Daoy (cell line): ENCODE results near the gene TRERF1. TPM values are rescaled to one million over a fixed set of nuclear protein-coding genes. Genes with fewer than 3 reads are reported as not detected.

Experiments used
- DNase-seq: peaks from one replicate; pipeline ENCODE4 v3.0.0-alpha.2; 2015; ENCODE audit warnings: low read depth
- total RNA-seq: library from RNA; depleted of rRNA; stranded (reverse); fragments of >200 nt; shearing (Covaris generic); gene quantifications from 2 replicates; pipeline ENCODE4 v1.2.3, GENCODE V29; 2014

TRERF1 gene
- total RNA-seq, 1 experiment from 2014 or later = 3.8 TPM

GRCh38 chr6:42251911-42252637 is 199.7 kb downstream of the TRERF1 start:
- peak; percentile 35 for DNase-seq

- DNase-seq = no peak
Observed at GRCh38 chr6:42251500-42251899, 200.2 kb downstream of the TRERF1 start.

- no peak for DNase-seq
Observed at GRCh38 chr6:42250274-42250931, 201.3 kb downstream of the TRERF1 start.

GRCh38 chr6:42249279-42249678 is 202.4 kb downstream of the TRERF1 start:
- no peak for DNase-seq

- DNase-seq = no peak
Observed at GRCh38 chr6:42243046-42243445, 208.7 kb downstream of the TRERF1 start.

DNA sequence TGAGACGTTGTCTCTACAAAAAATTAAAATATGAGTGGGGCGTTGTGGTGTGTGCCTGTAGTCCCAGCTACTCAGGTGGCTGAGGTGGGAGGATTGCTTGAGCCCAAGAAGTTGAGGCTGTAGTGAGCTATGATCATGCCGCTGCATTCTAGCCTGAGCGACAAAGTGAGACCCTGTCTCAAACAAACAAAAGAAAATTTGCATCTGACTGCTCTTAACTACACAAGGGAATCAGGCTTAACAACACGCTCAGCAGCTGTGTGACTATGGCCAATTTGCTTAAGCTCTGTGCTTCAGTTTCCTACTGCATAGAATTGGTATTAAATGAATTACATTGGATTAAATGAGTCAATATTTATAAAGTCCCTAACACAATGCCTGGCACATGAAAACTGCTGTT is 209.8 kb downstream of the TRERF1 start:
- DNase-seq = no peak

GRCh38 chr6:42239736-42240375 is 211.9 kb downstream of the TRERF1 start:
- DNase-seq = peak; percentile 74

- DNase-seq = peak; percentile 58
Observed at GRCh38 chr6:42239333-42239732, 212.4 kb downstream of the TRERF1 start.

- DNase-seq = no peak
Observed at GRCh38 chr6:42237857-42238256, 213.9 kb downstream of the TRERF1 start.

DNA sequence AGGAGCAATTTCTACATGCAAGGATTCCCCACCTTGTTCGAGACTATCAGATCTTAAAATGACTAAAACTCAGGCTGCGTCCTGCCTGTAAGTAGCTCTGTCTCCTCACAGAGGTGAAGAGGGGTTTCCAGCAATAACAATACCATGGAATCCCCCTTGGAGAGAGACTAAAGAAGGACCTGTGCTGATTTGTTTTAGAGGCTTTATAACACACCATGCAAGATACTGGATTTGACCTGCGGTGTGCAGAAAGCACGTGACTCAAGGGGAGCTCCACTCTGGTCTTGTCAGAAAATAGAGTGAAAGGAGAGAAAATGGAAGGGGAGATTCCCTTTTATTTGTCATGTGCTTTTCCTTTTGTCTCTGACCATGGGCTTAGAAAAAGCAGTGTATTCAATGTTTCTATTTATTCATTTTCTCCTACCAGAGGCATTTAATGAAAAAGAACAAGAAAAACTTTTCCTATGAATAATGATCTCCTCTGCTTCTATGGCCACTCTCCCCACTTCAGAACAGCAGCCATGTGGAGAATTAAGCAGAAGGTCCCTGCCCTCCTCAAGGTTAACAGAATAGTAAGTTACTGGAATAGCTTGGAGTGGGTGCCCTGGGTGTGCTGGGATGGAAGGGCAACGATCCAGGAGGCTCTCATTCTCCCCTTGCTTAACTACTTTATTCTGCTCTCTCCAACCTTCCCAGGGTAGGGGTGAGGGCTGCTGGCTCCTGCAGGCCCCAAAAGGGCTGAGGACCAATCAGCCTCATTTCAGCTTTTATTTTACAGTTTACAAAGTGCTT is 214.8 kb downstream of the TRERF1 start:
- no peak for DNase-seq

GRCh38 chr6:42236030-42236429 is 215.7 kb downstream of the TRERF1 start:
- DNase-seq = no peak

DNA sequence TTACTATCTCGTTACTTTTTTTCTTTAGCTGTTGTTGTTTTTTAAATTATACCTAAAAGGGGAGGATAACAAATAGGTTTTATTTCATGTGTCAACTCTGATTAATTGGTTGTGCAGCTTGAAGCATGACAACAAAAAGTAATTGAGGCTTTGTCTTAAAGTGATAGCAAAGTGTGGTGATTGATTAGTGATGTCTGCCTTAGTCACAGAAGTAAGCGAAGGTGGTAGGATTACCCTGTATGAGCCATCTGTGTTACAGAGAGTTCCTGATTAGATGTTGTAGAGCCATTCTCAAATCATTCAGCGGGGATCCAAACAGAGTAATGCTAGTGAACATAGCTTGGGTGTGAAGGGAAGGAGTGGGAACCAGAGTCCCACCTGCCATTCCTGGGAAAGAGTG is 219.7 kb downstream of the TRERF1 start:
- no peak for DNase-seq

DNA sequence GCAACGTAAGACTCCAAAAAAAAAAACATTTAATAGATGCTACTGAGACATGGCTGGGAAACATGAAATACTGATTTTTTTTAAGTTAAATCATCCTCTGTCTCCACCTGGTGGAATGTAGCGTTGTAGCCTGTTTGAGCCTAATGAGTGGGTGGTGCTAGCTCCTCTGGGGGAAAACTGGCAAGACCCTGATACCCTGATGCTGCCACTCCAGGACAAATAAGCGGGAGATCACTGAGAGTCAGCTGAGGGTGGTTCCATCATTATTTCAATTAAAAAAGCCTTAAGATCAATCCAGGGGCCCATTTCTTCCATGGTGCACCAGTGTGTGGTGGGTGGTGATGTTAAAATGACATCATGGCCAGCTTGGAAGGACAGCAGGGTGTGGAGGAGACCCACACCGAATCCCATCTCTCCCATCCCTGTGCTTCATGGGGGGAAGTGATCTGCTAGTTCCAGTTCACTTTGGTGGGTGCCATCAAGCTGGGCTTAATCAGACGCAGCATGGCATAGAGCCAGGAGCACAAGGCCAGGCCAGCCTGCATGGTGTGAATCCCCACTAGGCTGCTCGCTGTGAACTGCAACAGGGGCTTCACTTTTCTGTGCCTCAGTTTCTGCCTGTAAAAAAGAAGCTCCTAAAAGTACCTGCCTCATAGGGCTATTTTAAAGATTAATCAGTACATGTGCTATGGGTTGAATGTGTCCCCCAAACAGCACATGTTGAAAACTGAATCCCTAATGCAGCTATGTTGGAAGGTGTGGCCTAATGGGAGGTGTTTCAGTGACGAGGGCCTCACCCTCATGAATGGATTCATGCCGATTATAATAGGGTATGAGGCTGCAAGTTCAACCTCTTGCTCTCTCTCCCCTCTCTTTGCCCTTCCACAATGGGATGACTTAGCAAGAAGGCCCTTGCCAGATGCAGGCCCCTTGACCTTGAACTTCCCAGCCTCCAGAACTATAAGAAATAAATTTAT is 221.1 kb downstream of the TRERF1 start:
- peak; percentile 25 for DNase-seq

GRCh38 chr6:42229506-42230119 is 222.1 kb downstream of the TRERF1 start:
- no peak for DNase-seq

DNA sequence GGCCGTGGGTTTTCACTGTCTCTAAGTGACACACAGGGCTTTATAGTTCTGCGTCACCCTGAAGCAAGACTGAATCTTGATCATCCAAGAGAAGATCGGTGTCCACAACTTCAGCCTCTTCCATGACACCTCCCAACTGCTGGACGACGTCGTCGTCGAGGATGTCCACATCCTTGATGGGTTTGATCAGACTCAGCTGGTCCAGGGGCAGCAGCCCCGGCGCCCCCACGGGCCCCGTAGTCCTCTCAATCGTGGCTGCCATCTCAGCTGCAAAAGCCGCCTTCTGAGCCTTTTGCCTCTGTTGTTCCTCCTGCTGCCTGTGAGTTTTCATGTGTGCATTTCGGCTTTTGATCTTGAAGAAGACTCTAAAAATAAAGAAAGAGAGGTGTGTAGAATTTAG is 223.4 kb downstream of the TRERF1 start:
- DNase-seq = no peak

GRCh38 chr6:42227173-42227850 is 224.4 kb downstream of the TRERF1 start:
- DNase-seq = no peak

- peak; percentile 90 for DNase-seq
Observed at GRCh38 chr6:42226645-42227143, 225.0 kb downstream of the TRERF1 start.

DNA sequence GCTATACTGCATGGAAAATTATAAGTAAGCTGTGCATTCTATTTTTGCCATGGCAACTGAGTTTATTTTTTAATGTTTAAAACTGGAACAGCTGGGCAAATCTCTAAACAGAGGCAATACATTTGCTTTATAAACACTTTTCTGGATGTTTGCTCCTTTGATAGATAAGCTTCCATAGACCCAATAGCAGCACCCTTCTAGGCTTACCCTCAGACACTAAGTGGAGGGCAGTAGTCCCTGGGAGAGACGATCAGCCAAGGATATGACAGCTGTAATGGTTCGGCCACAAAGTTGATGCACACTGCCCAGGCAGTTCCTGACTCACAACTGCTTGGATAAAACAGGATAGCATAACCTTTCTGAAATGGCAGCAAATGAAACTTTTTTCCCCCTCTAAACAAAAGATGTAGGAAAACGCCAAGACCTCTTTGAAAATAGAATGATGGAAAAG is 225.5 kb downstream of the TRERF1 start:
- peak; percentile 87 for DNase-seq

GRCh38 chr6:42225419-42225818 is 226.3 kb downstream of the TRERF1 start:
- no peak for DNase-seq

- DNase-seq = no peak
Observed at GRCh38 chr6:42225029-42225339, 226.7 kb downstream of the TRERF1 start.
